KG1 (cell line): ENCODE data around the gene FER.

ENCODE experiments used
- DNase-seq: peaks from one replicate; lab custom pipeline; 2025; lab: John Stamatoyannopoulos, UW

Gene FER

DNA sequence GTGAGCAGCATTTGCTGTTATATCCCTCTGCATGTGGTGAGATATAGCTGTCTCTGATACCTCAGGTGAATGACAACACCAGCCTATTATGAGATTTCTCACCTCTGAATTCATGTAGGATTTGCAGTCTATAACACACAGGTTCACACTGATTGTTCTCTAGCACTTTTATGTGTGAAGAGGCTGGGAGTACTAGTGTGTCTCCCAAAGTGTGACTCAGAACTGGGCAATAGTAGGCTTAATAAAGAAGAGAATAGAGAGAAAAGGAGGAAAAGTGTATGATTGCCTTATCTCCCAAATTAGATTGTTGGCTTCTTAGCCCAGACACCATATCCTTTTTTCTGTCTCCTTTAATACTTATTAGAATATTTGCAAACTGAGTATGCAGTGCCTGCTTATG, 430.1 kb downstream of the FER start:
- no peak for DNase-seq

DNA sequence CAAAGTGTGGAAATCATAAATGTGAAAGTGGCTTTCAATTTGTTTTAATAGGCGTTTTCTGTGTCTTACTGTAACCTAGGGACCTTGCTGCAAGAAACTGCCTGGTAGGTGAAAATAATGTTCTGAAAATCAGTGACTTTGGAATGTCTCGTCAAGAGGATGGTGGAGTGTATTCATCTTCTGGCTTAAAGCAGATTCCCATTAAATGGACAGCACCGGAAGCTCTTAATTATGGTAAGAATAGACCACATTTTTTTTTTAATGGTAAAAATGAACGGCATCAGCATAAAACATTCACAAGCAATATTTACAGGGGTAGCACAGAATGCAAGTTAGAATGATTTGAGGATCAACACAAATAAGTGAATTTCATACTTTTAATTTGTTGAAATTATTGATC, 433.0 kb downstream of the FER start:
- DNase-seq: no peak

DNA sequence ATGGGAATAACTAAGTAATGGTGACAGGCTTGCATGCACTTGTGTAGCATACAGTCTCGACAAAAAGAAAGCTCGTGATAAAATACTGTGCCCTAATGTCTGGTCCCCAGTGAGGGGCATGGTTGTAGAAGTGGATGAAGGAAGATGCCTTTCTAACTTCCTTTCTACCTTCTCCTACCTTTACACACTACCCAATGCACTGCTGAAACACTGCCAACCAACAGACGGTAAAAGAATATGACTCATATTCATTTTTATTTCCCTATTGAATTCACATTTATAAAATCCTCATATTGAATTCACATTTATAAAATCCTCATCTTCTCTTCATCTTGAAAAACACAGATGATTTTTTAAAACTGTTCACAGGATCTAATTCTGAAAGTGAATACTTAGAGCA, 439.1 kb downstream of the FER start:
- DNase-seq: no peak

DNA sequence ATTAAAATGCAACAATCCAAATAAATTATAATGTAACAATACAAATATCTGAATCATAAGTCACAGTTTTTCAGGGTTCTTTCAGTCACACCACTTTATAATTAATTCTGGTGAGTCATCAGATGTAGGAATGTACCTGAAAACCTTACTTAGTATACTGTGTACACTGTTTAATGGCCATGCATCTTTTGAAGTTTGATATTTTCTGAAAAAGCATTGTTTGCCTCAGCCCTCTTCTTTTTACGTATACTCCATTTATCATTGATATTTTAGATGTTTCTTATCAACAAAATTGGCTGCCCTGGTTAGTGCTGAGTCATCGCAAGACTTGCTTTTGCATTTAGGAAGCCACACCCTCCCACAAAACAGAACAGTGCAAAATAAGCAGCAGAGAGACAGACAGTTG, 443.5 kb downstream of the FER start:
- DNase-seq: no peak

DNA sequence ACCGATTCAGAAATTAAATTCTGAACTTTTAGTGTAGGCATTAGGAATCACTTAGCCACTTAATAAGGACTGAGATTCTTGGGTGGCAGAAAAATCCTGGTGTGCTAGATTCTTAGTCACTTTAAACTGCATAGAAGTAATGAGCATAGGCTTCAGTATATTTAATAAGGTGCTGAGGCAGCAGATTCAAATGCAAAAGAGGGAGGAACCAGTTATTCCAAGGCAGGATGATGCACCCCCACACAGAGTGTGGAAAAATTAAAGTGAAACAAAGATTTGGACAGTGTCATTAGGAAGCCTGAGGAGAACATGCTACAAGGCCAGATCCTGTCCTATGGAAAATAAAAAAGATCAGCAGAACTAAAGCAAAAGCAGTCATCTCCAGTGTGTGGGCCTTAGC, 444.3 kb downstream of the FER start:
- no peak for DNase-seq

DNA sequence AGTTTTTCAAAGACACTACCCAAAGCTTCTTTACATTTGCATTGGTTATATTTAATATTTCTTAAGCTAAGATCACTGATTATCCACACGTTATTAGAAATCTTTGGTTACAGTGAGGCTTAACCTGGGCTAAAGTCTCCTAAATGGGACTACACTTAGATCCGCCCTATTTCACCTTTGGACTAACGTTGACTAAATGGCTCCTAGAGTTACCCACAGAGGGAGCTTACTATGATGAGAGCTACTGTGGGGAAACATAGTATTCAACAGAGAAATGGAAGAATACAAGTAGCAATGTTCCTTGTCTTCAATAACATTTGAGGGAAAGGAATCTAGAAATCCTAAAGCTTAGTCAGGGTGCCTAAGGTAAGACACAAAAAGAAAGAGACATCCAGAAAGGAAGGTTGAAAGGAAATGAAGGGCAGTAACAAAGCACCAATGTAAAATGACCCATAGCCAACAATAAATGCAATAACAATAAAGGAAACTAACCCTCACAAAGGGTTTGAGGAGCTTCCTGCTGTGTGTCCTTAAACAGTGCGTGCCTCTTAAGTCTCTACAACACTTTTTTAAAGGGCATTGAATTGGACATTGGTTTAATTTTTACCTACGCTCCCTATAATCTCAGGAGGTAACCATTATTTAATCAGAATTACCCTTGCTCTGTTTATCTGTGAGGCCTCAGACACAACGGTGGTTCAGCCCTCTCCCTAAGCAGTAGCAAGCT, 445.0 kb downstream of the FER start:
- no peak for DNase-seq

DNA sequence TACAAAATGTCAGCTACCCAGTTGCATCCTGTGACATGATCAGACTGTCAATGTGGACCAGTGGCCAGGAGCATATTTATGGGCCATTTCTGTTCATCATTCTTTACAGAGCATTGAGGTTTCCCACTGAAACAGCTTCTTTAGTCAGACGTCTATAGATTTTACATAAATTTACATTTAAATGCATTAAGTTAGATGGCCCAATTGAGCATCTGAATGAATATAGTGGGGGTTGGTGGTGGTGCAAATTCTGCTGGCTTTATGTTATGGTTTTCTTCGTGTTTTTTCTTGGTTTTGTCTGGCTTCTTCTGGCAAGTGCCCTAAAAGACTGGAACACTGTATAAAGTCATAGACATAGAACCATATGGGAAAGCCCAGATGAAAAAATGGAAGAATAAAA, 448.0 kb downstream of the FER start:
- no peak for DNase-seq

DNA sequence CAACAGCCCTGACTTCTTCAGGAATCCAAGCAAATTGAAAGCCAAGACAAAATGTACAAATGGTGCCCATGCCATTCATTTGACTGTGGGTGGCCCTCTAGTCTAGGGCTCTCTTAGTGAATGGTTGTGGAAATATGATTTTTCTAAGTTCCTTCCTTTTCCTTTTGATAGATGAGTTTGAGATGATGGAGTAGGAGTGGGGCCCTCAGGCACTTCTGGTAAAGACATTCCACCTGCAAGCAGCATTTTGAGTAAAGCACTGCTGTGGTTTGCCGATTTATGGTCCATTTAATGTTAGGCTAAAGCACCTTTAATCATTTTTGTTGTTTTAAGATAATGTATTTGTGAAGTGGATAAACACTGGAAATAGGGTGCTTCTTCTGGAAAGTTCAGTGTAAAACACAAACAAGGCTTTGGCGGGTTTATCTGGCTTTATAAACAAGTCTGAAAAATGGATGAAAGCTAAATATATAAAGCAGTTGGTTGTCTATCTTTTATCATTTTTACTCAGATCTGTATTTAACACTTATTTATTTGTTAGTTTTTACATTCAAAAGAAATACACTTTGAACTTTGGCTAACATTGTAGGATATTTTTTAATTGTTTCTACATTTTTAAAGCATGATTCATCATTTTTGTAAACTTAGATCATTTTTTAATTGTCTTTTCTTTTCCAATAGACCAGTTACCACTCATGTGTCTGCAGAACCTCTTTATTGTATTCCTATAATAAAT, 448.6 kb downstream of the FER start:
- no peak for DNase-seq

DNA sequence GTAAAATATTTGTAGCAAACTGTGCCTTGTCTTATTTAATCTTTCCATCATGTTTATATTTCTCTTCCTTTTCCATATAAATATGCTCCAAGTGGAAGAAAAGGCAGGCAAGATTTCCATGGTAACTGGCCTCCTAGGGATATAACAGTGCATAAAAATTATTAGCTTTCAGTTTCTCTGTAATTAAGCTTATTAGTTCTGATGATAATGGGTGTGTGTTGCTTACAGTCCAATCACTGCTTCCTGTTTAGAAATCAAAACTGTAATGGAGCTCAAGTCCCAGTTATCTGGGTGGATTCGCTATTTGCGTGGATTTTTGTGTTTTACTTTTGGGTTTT, 449.1 kb downstream of the FER start:
- DNase-seq: no peak

DNA sequence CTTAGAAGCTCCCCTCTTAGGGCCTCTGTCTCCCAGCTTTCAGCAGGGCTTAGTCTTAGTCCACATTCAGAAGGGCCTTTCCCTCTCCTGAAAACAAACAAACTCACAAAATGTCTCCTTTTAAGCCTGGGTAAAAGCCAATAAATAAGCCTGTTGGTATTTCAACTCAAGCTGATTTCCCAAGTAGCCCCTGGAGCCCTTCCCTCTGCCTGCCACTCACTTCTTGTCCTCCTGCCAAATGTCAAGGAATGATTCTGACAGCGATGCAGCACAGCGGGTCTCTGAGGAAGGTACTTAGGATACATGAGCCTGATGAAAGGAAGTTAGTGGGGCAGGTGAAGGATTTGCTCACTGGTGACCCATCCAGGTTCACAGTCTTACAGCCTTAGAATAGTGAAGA, 451.6 kb downstream of the FER start:
- DNase-seq: no peak

DNA sequence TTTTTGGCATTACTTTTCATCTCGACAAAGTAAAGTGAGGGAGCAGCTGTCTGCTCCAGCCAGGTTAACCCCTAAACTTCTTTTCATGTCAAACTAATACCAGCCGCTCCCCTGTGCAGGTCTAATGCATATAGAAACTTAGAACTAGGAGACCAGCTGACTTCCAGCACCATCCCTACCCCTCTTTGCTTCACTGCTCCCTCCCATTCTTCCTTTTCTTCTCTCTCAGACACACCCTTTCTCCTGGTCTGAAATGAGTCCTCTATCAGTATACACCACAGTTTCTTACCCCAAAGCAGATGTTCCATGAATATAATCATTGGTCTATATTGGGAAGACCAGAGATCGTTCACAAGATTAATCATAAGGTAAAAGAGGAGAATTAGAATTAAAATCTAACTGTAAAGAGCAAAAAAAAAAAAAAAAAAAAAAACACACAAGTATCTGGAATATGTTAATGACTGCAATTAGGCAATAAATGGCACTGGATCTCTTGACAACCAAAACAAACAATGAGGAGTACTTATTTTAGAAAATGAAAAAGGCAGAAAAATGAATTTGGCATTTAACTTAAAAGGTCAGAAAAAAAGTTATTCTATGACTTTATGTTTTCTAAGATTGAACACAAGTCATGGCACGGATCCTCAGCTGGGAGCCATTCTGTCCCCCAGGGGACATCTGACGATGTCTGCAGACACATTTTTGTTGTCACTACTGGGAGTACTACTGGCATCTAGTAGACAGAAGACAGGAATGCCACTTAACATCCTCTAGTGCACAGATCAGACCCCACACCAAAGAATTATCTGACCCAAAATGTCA, 452.3 kb downstream of the FER start:
- no peak for DNase-seq

DNA sequence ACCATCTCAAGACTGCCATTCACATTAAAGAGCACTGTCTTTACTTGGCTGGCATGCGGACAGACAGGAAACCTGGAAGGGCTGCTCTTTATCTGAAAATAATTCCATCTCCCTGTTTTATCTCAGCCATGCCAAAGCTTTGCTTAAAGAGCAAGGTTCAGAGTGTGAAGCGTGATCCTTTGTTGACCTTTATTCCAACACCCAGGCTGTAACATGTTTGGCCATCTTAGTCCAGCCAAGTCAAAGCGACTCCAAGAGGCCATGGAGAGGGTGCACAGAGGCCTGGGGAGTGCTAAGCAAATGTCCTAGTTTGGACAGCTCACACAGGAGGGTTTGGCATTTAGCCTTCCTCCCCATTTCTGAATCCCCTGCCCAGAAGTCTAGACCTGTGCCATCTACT, 467.3 kb downstream of the FER start:
- DNase-seq: no peak

DNA sequence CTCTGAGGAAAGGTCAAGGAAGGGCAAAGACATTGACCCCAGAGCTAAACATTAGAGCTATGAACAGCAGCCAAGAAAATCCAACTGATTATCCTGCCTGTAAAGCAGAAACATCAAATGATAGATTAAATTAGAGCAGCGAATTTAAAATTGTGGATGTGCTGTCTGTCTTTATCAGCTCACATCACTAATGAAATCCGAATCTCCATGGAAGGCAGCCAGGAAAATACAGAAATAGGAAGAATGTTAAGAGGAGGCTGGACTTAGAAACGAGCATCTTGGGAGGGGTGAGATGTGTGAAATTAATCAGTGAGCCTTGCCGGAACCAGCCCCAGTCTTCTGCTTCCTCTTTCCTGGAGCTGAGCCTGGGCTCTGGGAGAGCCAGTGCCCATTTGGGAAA, 471.1 kb downstream of the FER start:
- no peak for DNase-seq

DNA sequence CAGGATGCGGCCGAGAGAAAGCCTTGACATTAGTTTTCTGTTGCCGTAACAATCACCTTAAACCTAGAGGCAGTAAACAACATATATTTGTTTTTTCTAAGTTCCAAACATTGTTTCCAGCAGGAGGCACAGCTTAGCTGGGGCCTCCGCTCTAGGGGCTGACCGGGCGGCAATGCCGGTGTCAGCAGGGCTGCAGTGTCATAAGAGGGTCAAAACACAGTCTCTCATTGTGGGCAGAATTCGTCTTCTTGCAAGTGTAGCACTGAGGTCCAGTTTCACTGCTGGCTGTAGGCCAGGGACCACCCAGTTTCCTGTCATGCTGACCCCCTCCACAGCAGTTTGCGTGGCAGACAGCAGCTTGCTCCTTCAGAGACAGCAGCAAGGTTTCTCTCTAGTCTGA, 475.8 kb downstream of the FER start:
- DNase-seq: no peak

DNA sequence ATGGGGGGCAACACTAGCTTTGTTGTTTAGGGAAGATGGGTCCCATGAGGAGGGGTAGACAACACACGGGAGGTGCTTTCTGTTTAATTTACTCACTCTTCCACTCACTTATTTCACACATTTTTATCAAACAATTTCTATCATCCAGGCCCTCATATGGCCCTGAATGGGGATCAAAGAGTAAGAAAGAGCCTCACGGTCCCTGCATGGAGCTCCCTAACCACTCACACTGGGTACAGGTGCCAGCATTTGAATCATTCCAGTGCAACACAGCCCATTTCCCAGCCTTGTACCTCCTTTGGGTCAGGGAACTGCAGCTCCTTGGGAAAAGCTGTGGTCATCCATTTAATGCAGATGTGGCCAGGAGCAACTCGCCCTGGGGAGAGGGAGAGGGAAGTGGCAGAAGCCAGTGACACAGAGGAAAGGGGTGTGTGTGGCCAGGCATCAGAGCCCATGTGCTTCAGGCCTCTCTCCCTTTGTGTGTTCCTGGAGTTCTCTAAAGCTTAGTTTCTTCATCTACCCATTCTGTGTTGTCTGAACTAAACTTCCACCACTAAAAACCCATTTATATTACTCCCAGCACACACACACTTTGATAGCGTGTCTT, 476.7 kb downstream of the FER start:
- DNase-seq: no peak

DNA sequence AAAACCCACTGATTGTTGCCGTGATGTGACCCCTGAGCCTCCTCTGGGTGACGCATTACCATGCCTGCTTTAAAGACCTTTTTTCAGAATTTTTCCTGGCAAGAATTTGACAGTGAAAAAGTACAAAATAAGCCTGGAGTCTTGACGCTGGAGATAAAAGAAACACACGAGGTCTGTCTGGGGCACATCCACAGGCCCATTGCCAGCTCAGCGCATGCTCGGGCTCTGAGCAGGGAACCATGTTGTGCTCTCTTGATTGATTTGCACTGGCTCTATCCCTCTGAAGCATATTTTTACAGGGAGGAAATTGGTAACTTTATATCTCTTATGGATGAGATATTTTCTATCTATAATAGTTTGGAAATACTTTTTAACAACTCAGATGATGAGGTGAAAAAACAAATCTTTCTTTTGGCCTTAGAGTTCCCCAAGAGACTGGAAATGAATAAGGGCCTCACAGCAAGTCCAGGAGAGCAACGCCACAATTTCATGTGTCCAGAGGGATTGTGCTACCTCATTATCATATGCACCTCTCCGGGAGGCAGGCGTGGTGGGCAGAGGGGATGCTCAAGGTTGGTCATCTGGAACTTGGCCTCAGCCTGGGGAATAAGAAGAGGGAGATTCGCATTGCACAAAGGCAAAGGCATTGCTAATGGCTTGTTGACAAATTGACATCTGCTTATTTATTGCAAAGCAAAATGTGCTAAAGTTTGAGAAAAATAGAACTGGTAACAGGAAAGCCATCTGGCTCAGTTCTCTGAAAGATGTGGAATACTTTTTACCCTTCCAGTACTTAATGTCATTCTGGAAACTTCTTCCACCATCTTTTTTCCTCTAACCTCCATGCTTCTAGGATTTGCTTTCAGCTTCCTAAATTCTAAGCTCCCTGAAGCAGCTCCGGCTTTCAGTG, 478.3 kb downstream of the FER start:
- DNase-seq: no peak

DNA sequence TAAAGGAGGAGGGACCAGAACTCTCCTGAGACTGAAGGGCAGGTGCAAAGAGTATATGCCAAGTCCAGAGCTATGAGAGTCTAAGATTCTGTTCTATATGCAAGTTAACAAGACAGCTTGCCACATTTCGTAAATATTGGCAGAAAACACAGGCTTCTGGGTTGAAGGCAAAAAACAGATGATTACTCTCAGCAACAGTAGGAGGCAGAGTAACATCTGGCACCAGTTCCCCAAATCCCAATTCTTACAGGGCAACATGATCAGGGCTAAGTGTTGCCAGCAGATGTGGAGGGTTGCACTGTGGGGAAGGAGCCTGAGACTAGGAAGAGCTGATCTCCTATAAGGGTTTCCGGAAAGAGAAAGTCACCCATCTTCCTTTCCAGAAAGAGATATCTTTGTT, 482.7 kb downstream of the FER start:
- DNase-seq: no peak

DNA sequence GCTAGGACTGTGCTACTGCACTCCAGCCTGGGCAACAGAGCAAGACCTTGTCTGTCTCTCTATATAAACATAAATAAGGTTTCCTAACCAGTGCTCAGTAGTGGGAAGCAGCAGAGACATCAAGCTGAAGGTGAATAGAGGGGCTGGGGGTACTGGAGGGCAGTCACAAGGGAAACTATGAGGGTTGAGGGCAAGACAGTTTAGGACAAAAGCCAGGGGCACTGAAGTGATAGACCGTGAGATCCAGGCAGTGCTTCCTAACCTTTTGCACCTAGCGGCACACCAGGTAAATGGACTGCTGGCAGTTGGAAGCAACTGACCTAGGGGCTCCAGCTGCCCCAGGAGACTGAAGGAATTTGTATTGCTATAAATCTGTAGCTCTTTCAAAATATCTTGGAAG, 483.6 kb downstream of the FER start:
- DNase-seq: no peak

DNA sequence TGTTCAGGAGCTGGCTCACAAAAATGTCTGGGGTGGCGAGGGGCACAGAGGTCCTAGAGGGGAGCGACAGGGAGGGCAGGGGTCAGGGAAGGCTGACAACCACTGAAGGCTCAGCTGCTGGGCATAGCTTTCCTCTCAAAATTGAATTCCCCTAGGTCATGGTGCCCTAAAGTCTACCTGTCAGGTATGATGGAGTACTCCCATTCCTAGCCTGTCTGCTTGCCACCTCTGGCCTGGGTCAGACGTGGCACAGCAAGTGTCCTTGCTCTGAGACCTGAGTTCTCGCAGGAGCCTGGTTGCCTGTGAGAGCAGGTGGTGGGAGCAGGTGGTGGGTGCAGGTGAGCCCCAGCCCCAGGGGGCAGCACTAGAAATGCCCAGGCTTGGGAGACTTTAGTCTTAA, 486.7 kb downstream of the FER start:
- DNase-seq: no peak

DNA sequence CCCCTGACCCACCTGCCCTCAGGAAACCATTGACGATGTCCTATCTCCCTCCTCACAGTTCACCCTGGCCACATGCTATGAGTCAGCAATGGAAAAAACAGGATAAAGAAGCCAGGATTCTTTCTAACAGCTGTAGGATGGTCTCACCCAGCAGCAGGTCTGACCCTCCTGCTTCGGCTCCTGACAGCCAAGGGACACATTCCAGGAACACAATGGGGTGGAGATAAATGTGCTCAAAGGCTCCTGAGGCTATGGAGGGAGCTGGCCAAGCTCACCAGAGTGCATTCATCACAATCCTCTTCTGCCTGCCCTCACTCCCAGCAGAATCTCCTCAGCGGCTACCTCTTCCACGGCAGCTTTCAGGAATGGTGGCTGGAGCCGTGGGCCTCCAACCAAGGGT, 491.8 kb downstream of the FER start:
- DNase-seq: no peak

DNA sequence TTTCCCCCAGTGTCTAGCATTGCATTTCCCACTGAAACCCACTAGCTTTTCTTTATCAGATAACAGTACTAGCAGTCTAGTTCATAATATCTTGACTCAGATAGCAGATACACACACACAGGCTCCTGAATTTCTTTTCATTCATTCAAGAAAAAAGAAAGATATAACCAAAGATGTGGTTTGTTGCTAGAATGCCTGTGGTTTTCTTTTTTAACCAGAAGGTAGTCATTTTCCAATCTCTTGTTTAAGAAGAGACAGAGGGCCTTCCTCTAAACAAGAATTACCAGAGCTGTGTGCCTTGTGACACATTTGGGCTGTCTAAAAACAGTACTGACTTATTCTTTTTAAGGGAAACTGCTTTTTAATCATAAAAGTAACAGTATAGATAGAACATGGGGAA, 494.8 kb downstream of the FER start:
- no peak for DNase-seq

DNA sequence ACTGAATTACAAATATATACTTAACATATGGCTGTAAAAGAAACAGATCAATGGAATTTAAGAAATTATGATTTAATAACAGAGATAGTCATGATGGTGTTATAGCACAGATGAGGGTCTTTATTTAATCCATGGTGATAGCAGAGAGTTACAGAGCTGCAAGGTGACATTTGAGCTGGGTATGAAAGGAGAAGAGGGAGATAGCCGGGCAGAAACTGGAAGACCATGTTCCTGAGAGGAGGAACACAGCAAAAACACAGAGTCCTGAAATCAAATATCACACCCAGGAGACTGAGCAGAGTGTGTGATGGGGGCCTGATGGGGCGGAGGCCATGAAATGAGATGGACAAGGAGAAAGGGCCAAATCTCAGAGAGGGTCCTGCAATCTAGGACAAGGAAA, 498.7 kb downstream of the FER start:
- no peak for DNase-seq
